Endothelial cell (in vitro differentiated cells): ENCODE results near the gene NELL1. TPM values are rescaled to one million over a fixed set of nuclear protein-coding genes. Genes with fewer than 3 reads are reported as not detected.

ENCODE experiments used
- DNase-seq: peaks from one replicate; pipeline ENCODE4 v3.0.0; 2021; ENCODE audit warnings: low spot score
- H3K27ac Mint-ChIP-seq: one replicate; pipeline ENCODE4 v1.8.0; 2021; ENCODE audit warnings: mixed read lengths, inconsistent platforms; ENCODE audit not compliant: unreplicated experiment
- H3K27me3 Mint-ChIP-seq: one replicate; pipeline ENCODE4 v1.8.0; 2021; ENCODE audit warnings: mild to moderate bottlenecking, moderate library complexity, mixed read lengths, inconsistent platforms; ENCODE audit not compliant: unreplicated experiment
- H3K36me3 Mint-ChIP-seq: one replicate; pipeline ENCODE4 v1.8.0; 2021; ENCODE audit warnings: mild to moderate bottlenecking, low read depth, mixed read lengths, inconsistent platforms; ENCODE audit not compliant: unreplicated experiment
- H3K4me1 Mint-ChIP-seq: one replicate; pipeline ENCODE4 v1.8.0; 2021; ENCODE audit warnings: mild to moderate bottlenecking, mixed read lengths, inconsistent platforms; ENCODE audit not compliant: unreplicated experiment
- H3K4me3 Mint-ChIP-seq: one replicate; pipeline ENCODE4 v1.8.0; 2021; ENCODE audit warnings: mild to moderate bottlenecking, mixed read lengths, inconsistent platforms; ENCODE audit not compliant: unreplicated experiment
- H3K9me3 Mint-ChIP-seq: one replicate; pipeline ENCODE4 v1.8.0; 2021; ENCODE audit warnings: mixed read lengths, inconsistent platforms; ENCODE audit not compliant: unreplicated experiment
- total RNA-seq: library from RNA; stranded (reverse); fragmentation: NEBNext Ultra II Directional; extraction: Animal tissue kit (Norgen Biotek cat#: 25700); gene quantifications from one replicate; pipeline ENCODE4 v1.2.1, GENCODE V29; 2021; ENCODE audit not compliant: unreplicated experiment
- TF ChIP-seq, protein P1 (sequence below): fragments of 200-600 bp; sonication (generic); IDR thresholded peaks from one replicate; pipeline ENCODE4 v1.5.0; 2021; ENCODE audit warnings: antibody characterized with exemption; ENCODE audit not compliant: unreplicated experiment

Gene NELL1
- total RNA-seq, 1 donor from 2014 or later, result 0.26 TPM

DNA sequence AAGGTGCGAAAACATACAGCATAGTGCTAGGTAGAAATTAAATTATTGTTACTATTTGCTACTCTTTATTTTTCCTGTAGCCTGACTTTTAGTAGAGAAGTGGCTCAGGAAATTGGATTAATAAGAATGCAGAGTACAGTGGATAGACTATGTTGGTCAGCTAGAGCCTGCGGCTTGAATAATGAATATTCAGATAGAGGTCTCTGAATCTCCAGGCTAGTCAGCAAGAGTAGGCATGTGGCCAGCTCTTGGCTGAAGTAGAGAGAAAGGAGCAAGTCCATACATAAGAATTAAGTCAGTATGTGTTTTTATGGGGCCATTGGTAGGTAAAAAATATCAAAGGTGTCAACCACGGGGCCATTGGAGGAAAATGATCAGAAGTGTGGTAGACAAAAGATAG, 413.5 kb downstream of the NELL1 start:
- H3K9me3 Mint-ChIP-seq, result no peaks in the 10 kb centered on the region
- no peaks in the 10 kb centered on the region for H3K4me1 Mint-ChIP-seq
- DNase-seq, result no peak
- TF ChIP-seq, protein P1, sequence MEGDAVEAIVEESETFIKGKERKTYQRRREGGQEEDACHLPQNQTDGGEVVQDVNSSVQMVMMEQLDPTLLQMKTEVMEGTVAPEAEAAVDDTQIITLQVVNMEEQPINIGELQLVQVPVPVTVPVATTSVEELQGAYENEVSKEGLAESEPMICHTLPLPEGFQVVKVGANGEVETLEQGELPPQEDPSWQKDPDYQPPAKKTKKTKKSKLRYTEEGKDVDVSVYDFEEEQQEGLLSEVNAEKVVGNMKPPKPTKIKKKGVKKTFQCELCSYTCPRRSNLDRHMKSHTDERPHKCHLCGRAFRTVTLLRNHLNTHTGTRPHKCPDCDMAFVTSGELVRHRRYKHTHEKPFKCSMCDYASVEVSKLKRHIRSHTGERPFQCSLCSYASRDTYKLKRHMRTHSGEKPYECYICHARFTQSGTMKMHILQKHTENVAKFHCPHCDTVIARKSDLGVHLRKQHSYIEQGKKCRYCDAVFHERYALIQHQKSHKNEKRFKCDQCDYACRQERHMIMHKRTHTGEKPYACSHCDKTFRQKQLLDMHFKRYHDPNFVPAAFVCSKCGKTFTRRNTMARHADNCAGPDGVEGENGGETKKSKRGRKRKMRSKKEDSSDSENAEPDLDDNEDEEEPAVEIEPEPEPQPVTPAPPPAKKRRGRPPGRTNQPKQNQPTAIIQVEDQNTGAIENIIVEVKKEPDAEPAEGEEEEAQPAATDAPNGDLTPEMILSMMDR, result no peak
- H3K4me3 Mint-ChIP-seq, result no peak overlapping the region
- H3K27me3 Mint-ChIP-seq, result no peaks in the 10 kb centered on the region
- no peaks in the 10 kb centered on the region for H3K36me3 Mint-ChIP-seq
- H3K27ac Mint-ChIP-seq, result no peak overlapping the region

DNA sequence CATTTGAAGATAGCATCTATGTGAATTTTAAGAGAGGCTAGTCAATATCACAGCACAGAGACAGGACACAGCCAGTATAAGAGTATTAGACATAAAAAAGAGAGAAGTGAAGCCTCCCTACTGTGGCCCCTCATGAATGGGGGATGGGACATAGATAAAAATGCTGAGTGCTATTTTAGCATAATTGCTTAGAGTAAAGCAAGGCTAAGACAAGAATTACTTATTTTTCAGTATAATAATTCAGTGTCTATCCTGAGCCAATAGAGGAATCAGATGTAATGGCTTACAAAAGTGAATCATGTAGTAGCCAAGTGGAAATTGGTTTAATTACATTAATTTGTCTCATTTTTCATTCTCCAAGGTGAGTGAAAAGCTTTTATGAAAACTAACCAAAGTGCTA, 419.5 kb downstream of the NELL1 start:
- H3K4me1 Mint-ChIP-seq, result no peaks in the 10 kb centered on the region
- no peak overlapping the region for H3K27ac Mint-ChIP-seq
- H3K4me3 Mint-ChIP-seq, result no peak overlapping the region
- H3K9me3 Mint-ChIP-seq, result peaks cover 3% of the 10 kb centered on the region
- DNase-seq, result no peak
- no peaks in the 10 kb centered on the region for H3K36me3 Mint-ChIP-seq
- no peaks in the 10 kb centered on the region for H3K27me3 Mint-ChIP-seq
- TF ChIP-seq, protein P1, result no peak

DNA sequence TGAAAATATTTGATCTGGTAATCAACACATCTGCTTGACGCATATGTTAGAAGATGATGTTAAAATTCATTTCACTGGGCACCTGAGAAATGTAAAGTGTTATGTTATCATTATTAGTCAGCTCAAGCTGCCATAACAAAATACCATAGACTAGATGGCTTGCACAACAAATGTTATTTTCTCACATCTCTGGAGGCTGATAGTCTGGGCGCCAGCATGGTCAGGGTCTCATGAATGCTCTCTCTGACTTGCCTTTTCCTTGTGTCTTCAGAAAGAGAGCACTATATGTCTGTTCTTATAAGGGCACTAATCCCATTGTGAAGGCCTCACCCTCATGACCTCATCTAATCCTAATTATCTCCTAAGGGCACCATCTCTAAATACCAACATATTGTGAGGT, 435.3 kb downstream of the NELL1 start:
- TF ChIP-seq, protein P1, result no peak
- no peaks in the 10 kb centered on the region for H3K27me3 Mint-ChIP-seq
- H3K27ac Mint-ChIP-seq, result no peak overlapping the region
- no peaks in the 10 kb centered on the region for H3K36me3 Mint-ChIP-seq
- DNase-seq, result no peak
- no peak overlapping the region for H3K4me3 Mint-ChIP-seq
- H3K9me3 Mint-ChIP-seq, result no peaks in the 10 kb centered on the region
- H3K4me1 Mint-ChIP-seq, result no peaks in the 10 kb centered on the region

DNA sequence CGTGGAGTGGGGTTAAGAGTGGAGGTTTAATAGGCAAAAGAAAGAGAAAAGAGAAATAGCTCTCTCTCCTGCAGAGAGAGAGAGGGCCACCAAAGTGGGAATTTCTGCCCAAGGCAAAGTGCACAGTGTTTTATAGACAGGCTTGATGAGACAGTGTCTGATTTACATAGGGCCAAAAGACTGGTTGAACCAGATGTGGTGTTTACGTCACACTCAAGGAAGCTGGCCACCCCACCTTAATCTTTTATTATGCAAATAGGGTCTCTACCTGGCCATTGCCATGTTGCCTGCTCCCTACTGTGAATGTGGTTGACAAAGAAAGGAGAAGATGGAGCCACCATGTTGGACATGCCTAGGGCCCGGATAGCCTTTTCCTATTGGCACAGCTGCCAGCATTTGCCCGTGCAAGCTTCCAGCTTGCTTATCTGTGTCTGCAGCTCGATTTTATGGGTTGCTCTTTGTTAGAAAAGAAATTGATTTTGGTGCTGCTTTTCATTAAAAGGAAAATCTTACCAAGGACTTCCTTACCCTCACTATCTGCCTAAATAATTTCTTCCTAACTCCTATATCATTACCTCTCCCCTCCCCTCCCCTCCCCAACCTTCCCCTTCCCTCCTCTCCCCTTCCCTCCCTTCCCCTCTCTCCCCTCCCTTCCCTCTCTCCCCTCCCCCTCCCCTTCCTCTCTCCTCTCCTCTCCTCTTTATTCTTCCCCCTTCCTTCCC, 436.0 kb downstream of the NELL1 start:
- DNase-seq, result no peak
- TF ChIP-seq, protein P1, result no peak
- H3K4me3 Mint-ChIP-seq, result no peak overlapping the region
- no peaks in the 10 kb centered on the region for H3K36me3 Mint-ChIP-seq
- no peaks in the 10 kb centered on the region for H3K4me1 Mint-ChIP-seq
- no peaks in the 10 kb centered on the region for H3K9me3 Mint-ChIP-seq
- H3K27ac Mint-ChIP-seq, result no peak overlapping the region
- no peaks in the 10 kb centered on the region for H3K27me3 Mint-ChIP-seq

DNA sequence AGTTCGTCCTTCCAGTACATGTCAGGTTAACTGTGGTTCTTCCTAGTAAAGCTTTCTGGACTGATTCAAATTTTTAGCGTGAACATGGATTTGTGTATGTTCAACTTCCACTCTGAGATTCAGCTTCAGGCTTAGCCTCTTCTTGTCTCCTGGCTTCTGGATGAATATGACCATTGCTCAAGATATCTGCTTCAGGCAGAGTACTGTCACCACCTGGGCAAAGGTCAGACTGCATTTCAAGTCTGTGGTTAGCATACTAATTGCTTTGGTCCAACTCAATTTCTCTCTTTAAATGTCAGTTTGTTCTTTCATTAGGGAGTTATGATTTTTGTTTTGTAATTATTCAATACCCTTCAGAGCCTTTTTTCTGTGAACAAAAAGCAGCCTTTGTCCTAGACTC, 440.0 kb downstream of the NELL1 start:
- no peak for DNase-seq
- peaks cover 3% of the 10 kb centered on the region for H3K27me3 Mint-ChIP-seq
- H3K4me1 Mint-ChIP-seq, result peaks cover 4% of the 10 kb centered on the region
- no peak overlapping the region for H3K27ac Mint-ChIP-seq
- no peaks in the 10 kb centered on the region for H3K36me3 Mint-ChIP-seq
- H3K9me3 Mint-ChIP-seq, result no peaks in the 10 kb centered on the region
- TF ChIP-seq, protein P1, result no peak
- no peak overlapping the region for H3K4me3 Mint-ChIP-seq
